GM18907 (cell line): ENCODE results near the gene GHRL.
"Not testable (repeated sequence)": the region's sequence is repeated elsewhere in the genome, so short reads cannot be mapped to it uniquely, and the experiment has no call there.

Experiments used
- ATAC-seq: cut with Tn5 transposase; IDR thresholded peaks from one replicate; pipeline ENCODE4 v1.9.1; 2021; ENCODE audit warnings: mild to moderate bottlenecking, moderate library complexity; ENCODE audit not compliant: unreplicated experiment

The GHRL gene

DNA sequence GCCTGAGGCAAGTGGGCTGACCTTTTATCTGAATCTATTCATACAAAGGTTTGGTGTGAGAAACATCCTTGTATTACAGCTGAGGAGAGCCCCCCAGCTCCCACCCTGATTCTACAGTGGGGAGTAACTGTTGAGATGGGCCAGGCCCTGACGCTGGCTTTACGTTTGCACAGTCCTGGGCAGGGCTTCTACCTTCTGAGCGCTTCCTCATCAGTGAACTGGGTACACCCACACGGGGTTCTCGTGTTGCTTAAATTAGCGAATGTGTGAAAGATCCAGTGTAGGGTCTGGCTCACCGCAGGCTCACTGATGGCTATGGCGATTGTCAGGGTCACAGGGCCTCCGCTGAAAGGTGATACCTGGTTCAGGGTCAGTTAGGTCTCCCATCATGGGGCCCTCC lies 7.3 kb upstream of the GHRL start:
- ATAC-seq, result peak; percentile 12

DNA sequence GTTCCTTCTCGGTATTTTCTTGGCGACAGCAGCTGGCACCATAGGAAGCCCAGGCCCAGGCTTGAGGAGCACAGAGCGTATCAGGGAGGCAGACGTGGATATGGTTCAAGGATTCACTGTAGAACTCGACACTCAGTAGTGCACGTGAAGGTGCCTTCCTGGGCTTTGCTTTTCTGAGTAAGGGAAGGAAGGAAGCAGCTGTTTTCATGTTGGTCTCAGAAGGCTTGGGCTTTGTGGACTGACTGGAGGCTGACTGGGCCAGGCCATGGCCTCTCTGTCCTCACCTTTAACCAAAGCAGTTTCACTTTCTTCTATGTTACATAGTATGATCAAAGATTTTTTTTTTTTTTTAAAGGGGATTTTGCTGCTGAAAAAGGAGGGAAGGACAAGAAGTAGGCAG lies 6.9 kb upstream of the GHRL start:
- peak; percentile 79 for ATAC-seq

DNA sequence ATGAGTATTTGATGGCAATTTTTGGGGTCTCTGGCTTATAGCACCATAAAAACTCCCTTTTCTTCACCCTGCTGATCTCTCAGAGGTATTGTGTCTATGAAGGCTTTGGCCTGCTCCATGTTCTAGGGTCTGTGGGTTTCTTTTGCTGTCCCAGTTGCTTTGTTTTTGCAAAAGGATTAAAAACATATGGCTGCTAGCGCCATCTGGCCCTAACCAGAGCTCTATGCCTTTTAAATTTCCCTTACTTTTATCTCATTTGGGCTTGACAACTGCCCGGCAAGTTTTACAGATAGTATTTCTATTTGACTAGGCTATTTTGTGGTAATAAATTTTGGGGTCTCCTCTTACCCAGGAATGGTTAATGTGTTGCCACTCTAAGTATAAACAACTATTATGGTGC lies 6.4 kb upstream of the GHRL start:
- ATAC-seq, result no peak

DNA sequence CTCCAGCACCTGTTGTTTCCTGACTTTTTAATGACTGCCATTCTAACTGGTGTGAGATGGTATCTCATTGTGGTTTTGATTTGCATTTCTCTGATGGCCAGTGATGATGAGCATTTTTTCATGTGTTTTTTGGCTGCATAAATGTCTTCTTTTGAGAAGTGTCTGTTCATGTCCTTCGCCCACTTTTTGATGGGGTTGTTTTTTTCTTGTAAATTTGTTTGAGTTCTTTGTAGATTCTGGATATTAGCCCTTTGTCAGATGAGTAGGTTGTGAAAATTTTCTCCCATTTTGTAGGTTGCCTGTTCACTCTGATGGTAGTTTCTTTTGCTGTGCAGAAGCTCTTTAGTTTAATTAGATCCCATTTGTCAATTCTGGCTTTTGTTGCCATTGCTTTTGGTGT lies 5.3 kb upstream of the GHRL start:
- not testable (repeated sequence) for ATAC-seq

DNA sequence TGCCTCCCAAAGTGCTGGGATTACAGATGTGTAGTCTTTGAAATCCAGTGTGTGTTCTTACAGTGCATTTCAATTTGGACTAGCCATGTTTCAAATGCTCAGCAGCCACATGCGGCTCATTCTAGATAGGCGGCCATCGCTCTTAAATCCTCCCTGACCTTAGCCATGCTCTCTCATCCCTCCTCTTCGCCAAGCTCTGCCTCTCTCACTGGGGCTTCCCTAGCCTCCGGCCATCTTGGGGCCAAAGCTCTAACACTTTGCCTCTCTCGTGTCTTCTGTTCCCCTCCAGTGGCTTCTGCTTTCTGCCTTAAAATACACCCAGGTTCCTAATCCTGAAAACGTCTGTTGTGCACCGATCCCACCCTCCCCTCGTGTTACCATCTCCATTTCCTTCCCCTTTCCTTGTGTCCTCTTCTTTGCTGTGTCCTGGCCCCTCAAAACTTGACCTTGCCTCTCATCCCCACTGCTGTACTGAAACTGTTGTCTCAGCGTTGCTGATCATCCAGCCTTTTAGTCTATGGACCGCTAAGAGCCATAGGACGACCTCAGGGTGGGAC lies 1.4 kb upstream of the GHRL start:
- no peak for ATAC-seq

DNA sequence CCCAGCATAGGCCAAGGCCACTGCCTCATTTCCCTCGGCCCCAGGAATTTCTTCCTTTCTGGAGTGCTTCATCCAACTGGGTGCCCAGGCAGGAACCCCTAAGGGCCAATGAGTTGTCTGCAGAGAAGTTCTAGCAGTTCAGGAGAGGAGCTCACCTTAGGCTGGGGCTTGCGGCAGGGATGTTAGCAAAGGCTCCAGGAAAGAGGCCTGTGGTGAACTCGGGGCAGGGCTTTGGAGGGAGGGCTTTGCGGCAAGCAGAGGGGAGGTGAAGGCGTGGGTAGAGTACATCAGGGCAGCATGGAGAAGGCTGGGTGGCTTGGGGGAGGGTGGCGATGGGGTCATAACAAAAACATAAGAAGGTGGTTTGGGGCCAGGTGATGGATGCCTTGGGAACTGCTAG lies 1.1 kb downstream of the GHRL start:
- ATAC-seq, result no peak

DNA sequence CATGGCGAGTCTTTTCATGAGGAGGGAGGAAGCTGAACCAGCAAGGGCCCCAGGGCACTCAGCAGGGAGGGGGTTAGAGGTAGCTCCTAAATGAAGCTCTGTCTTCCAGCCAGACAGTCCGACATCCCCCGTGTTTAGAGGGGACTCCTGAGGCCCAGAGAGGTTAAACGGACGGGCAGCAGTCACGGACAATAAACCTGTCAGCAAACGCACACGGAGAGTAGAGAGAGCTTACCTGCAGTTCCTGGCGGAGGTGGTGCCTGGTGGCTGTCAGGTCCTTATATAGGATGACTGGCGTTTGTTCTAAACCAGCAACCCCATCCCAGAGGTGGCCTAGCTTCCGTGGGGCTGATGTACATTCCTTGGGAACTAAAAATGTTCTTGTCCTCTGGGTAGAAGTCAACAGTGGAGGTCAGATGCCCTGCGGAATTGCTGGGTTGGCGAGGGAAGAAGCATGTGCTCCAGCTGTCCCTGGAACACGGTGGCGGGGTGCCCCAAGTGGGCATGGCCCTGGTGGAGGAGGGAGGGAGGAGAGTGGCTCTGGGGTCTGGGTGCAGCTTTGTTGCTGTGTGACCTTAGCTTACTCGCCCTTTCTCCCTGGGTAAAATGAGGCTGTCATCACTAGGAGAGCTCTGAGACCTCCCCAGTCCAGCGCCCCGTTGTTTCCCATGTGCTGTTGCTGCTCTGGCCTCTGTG lies 2.1 kb downstream of the GHRL start:
- ATAC-seq, result no peak

DNA sequence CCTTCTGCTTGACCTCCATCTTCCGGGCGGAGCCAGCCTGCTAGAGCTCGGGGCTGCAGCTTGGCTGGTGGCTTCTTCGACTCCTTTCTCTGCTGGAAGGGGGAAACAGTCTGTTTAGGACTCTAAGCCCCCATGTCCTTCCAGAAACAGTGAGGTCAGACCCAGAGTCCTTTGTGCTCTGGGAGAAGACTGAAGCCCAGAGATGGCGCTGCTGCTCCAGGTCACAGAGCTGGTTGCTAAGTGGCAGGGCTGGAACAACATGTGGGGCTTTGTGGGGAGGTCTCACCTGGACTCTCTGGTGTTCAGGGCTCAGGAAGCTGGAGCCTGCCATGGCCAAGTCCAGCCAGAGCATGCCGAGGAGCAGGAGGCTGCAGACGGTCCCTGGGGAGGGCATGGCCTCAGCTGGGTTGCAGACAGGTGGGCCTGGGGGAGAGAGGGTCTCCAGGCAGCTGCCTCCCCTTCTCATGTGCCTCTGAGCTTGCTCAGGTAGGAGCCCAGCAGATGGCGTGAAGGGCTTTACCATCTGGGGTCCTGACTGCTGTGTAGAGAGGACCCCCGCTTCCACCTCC lies 2.9 kb downstream of the GHRL start:
- ATAC-seq, result no peak

DNA sequence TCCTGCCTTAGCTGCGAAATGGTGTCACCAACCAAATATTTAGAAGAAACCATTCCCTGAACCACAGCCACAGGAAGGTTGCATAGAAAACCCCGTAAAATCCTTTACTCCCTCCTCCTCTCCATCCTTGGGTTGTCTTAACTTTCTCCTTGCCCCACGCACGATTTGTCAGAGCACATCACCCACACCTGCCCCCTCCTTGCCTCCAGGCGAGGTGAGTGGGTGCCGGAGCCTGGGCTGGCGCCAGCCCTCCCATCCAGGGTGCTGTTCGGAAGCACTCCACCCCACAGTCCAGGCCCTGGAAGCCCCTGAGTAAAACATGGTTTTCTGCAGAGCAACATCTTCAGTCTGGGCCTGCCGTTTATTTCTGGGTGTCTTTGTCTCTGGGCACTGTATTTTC lies 3.7 kb downstream of the GHRL start:
- no peak for ATAC-seq

DNA sequence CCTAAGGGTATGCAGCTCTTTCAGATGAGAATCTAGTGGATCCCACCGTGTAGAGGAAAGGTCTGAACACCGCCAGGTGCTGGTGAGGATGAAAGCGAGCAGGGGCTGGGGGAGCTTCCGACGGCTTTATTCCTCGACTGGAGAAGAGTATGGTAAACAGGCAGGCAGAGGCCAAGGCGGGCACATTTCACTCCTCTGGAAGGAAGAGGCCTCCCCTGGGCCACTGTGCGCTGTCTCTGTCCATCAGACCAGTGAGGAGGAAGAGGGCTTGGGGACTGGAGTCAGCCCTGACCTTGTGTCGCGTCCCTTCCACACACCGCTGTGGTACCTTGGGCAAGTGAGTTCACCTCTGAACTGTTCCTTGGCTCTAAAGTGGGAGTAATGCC lies 4.2 kb downstream of the GHRL start:
- no peak for ATAC-seq

DNA sequence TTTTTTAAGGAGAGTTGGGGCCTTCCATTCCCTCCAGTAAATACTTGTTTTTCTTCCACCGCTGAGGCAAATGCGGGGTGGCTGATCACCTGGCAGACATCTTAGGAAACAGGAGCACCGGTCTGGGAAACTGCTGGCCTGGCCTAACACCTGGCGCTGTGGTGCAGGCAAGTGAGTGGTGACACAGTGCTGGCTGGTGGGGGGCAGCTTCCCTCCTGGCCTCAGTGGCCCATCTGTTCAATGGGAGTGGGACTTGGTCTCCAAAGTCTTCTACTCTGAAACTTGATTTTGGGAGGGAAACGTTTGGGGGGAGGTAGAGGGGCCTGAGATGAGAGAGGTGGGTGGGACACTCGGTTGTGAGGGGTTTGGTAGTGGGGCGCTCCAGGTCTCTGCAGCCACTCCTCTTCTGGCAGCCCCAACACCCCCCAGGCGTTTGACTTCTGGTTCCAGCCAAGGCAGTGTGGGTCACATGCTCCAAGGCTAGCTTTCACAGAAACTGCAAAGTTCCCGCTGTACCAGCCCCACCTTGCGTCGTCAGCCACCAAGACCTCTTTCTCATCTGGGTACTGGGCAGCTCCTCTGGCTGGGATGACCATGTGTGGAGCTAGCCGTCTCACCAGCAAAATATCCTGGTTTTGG lies 4.7 kb downstream of the GHRL start:
- ATAC-seq, result no peak

DNA sequence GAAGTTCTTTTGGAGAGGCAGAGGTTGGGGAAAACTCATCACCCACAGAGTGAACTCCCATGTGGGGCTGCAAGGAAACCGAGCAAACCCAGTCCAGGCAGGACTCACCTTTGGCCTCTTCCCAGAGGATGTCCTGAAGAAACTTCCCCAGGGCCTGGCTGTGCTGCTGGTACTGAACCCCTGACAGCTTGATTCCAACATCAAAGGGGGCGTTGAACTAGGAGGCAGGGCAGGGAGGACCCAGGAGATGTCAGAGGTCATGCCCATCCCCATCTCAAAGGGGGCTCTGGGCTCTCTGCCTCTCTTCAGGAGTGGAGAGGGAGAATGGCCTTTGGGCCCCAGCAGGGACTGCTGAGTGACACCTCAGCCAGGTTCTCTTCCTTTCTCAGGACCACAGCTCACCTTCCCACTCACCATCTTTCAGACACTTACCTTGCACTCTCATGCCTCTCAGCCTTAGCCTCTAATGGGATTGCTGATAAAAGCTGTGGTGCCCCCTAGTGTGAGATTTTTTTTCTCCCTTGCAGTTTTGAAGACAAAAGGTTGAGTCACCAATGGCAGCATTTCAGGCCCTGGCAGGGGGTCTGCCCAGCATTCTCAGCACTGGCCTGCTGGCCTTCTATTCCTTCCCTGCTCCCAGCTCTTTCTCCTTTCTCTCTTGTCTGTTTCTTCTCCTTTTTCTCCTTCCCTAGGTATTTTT lies 6.0 kb downstream of the GHRL start:
- ATAC-seq, result no peak

DNA sequence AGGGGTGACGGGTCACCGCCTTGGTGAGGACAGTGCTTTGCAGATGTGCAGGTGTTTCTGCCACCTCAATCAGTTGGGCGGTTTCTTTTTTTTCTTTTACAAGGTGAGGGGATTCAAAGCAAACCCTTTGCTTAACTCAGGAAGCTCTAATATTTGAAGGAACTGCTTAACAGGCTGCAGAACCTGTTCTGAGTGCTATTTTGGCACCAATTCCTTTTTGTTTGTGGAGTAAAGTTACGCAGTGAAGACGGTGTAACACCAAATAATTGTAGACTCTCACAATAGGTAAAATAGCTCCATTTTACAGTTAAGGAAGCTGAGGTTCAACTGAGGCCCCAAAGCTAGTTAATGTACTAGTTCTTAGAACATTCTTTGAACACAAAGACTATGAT lies 6.6 kb downstream of the GHRL start:
- no peak for ATAC-seq

DNA sequence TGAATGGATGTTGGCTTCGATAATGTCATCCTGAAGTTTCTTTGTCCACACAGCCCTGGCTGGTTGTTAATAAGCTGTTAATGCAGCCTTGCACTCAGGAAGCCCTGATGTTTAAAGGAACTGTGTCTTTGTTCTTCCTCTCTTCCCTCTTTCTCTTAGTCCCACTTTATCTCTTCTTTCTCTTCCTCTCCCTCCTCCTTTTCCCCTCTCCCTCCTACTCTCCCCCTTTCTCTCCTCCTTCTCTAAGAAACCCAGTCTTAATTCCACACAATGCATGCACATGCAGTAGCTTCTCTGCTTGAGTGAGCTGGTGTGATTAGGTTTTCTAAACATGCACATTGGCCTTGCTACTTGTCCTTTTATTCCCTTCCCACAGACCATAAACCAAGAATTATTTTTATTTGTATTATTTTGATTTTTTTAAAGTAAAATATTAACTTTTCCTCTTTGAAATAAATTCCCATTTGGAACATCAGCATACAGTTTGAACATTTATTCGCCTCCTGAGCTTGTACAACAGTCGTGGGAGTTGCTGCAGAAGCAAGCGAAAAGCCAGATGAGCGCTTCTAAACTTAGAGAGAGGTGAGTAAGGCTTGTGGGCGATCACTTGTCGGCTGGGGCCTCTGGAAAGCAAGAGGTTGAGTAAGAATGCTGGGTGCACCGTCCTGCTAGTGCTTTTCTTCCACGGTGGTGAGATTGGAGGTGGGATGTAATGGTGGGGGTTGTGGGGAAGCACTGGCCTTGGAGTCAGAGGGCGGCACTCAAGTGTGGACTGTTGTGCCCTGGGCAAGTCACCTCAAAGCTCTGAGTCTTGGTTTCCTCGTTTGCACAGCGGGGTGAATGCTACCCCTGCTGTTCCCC lies 7.2 kb downstream of the GHRL start:
- ATAC-seq, result no peak

DNA sequence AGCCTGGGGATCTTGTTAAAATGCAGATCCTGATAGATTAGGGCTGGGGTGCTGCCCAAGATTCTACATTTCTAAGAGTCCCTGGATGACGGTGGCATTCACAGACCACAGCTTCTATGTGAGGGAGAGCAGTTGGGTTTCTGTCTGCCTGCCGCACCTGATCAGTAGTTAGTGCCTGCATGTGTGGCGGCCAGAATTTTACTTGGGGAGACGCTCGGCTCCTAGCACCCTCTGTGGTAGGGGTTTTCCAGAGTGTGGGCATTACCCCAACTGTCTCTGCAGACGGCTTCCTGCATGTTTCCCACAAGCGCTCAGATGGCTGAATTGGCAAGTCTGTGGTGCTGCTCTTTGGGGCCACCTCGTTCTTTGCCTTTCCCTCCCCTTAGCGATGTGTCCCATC lies 8.3 kb downstream of the GHRL start:
- ATAC-seq, result no peak

DNA sequence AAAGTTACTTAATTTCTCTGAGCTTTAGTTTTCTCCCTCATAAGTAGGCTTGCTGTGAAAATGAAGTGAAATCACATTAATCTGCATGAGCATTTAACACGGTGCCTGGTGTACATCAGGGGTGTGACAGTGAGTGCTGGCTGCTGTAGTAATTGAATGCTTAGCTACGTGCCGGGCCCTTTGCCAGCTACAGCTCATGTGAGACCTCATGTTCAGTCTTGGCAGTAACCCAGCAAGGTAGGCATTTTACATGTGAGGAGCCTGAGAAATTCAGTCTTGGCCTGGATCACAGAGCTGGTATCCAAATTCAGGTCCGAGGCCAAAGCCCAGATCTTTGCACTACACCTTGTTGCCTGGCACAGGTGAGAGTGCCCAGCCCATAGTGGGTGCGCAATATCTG lies 9.1 kb downstream of the GHRL start:
- ATAC-seq, result no peak

DNA sequence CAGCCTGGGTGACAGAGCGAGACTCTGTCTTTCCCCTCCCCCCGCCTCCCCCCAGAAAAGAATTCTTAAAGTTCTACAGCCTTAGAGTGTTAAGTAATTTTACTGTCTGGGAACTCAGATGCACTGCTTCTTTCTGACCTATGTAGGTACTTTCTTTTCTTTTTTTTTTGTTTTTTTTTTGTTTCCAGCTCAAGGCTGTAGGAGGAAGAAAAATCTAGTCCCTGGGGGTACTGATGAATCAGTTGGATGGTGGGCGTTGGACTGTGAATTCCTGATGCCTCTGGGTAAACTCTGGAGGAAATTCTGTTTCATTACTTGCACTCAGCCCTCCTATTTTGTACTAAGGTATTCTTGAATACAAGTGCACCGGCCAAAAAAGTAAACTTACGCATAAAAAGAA lies 10.8 kb downstream of the GHRL start:
- ATAC-seq, result no peak

DNA sequence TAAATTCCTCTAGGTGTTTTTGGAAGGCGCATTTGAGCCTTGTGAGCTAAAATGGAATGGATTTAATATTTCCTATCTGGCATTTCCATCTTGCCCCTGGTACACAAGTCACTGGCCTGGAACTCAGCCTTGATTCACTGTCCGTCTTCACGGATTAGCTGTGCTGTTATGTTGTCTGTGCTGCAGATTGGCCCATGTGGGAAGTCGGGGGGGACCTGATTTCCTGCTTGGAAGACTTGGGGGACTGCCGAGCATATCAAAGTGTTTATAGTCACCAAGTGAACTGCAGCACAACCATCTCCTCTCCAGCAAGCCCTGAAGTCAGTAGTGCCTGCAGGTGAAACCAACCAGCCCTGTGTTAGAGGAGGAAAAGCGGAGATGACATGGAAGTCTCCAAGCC lies 12.2 kb downstream of the GHRL start:
- ATAC-seq, result no peak

DNA sequence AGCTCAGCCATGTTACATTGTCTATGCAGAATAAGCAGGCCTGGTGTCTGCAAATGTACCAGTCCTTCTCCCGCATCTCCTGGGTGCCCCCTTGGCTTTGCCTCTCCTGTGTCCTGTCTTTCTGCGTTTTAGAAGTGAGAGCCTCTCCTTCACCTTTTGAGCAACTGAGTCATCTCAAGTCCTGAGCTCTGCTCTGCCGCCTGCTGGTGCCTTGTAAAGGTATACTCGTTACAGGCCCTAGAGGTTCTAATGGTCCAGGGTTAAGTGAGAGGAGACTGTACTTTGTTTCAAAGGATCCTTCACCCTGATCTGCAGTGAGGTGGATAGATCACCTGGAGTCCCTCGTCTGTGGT lies 12.6 kb downstream of the GHRL start:
- ATAC-seq, result no peak

DNA sequence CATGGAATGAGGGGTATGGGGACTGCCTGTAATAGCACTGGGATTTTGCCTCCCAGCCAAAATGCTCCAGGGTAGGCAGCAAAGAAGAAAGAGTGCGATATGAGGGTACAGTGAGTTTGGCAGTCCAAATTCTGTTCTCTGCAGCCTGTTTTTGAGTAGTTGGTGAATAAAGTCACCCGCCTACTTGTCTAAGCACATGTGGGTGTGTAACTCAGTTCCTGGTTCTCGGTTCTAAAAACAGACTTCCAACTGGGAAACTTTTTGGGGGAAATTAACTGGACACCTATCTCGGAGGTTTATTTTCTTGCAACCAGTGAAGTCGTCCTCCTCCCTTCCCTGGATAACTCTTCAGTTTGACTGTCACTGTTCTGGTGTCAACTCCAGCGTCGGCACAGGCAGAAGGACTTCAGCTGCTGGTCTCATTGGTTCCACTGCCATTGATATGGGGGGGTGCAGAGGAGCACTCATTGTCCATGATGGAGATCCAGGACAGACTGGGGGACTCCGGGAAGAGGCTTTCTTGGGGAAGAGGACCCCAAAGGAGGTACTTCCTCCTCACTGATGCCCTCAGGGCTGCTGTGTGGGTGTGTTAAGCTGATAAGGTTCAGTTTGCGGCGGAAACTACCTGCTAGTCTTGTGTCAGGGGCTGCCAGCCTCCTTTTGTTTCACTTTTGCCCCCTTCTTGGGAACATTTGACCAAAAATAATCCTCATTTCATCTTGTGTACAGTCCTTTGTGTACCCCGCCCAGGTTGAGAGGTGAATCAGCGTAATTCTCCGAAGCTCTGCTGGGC lies 13.2 kb downstream of the GHRL start:
- ATAC-seq, result no peak
